Lower leg skin (tissue), 3 donors: ENCODE results near the gene ZDHHC14.

ENCODE experiments used
- POLR2A ChIP-seq, 2 donors: fragments of 450-650 bp; IDR thresholded peaks; one replicate each; pipeline ENCODE4 v1.6.1; 2016 to 2017; ENCODE audit warnings: antibody characterized with exemption in 2 of 2, mild to moderate bottlenecking in 1 of 2, moderate library complexity in 1 of 2
- TF ChIP-seq, protein P1 (sequence below), 3 donors: fragments of 450-650 bp; IDR thresholded peaks; one replicate each; pipeline ENCODE4 v1.5.1; 2016; ENCODE audit warnings: antibody characterized with exemption in 3 of 3, mild to moderate bottlenecking in 3 of 3, moderate library complexity in 2 of 3

DNA sequence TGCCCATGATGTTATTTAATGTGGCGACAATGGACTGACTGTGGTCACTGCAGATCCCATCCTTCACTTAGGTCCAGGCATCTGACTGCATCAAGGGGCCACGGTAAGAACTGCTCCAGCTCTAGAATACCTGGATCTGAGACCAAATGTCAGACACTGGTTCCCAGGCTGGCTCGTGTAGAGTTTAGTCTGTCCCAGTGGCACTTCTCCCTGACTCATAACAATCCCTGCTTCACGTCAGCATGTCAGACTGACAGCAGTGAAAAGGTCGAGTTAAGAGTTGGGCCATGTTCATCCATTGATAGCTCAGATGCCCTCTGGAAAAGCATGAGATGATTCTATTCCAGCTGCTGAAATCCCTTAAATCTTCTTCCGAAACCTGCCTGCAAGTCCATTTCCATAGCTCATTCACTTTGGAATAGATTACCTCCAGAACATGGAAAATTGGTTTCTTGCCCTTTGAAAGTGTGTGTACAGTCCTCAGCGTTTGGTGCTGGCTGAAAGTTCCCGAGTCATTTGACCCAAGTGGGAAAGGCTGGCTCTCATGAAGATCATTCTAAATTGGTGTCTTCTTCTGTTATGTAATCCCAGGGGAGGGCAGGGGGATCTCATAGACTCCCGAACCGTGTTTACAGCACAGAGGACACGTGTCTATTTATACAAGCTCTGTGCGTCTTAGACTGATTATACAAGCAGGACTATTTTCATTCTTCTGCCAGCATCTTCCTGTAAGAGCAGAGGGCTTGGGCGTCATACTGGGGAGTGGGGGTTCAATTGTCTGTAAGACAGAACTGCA is 160.8 kb downstream of the ZDHHC14 start:
- TF ChIP-seq, protein P1, sequence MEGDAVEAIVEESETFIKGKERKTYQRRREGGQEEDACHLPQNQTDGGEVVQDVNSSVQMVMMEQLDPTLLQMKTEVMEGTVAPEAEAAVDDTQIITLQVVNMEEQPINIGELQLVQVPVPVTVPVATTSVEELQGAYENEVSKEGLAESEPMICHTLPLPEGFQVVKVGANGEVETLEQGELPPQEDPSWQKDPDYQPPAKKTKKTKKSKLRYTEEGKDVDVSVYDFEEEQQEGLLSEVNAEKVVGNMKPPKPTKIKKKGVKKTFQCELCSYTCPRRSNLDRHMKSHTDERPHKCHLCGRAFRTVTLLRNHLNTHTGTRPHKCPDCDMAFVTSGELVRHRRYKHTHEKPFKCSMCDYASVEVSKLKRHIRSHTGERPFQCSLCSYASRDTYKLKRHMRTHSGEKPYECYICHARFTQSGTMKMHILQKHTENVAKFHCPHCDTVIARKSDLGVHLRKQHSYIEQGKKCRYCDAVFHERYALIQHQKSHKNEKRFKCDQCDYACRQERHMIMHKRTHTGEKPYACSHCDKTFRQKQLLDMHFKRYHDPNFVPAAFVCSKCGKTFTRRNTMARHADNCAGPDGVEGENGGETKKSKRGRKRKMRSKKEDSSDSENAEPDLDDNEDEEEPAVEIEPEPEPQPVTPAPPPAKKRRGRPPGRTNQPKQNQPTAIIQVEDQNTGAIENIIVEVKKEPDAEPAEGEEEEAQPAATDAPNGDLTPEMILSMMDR (IDR thresholded peaks at IDR 0.05) = no peak
- no peak for TF ChIP-seq POLR2A (IDR thresholded peaks at IDR 0.05)
